Measurements from ENCODE around the gene ABHD1. TPM values are rescaled to one million over a fixed set of nuclear protein-coding genes. Genes with fewer than 3 reads are reported as not detected.

Gene ABHD1
- total RNA-seq, 5 donors from 2014 or later (not counting 1 experiment from before 2014, with no cell fraction given), result 0.66 to 1.4 (median 1.2) TPM

DNA sequence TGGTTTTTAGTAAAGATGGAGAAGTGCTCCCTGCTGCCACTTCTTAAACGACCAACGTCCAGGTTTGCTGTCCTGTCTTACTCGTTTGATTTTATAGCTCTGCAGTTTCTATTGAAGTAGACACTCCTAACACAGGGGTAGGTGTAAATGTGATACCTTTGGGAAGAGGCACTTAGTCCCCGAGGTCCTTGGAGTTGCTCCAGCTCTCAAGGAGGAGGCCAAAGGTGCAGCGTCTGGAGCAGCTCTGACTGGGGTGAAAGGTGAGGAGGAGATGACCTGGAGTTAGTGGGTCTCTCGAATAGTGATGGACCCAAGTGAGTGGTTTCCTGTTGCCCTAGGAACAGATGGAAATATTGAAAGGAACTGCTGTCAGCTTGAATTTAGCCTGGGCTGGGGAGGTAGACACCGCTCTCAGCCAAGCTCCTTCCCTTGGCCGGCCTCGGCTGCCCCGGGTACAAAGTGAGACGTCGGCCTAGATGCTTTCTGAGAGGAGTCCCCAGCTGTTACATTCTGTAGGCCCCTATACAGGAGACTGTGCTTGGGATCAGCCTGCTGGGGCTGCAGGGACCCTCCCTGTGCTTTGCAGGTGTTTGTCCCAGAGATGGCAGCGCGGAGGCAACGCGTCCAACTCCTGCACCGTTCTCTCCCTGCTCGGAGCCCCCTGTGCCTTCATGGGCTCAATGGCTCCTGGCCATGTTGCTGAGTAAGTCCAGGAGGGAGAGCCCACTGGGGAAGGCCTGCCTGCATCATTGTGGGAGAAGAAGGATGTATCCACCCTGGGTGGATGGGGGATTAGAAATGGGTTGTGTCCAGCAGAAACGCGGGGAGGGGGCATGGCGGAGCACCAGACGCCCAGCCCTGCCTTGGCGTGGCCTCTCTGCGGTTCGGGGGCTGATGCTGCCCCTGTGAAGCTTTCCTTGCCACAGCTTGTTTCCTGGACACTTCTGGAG is 31.6 kb upstream of the ABHD1 start:
- Histone ChIP-seq H3K4me3 (ENCODE audit: control insufficient read depth in 1 of 2, extremely low read depth in 1 of 2, low read length in 1 of 2) (no peak overlapping the region), H3K36me3 (ENCODE audit: control insufficient read depth in 2 of 2, extremely low read depth in 1 of 2, insufficient read depth in 1 of 2, low read length in 1 of 2) (no peaks in the 10 kb centered on the region), H3K9me3 (no peaks in the 10 kb centered on the region), H3K27me3 (replicated peaks in 1 of 2; ENCODE audit: control insufficient read depth in 2 of 2, extremely low read depth in 1 of 2, insufficient read depth in 2 of 2, low read length in 1 of 2) (peaks cover 0 to 10% of the 10 kb centered on the region in 2 experiments), H3K4me1 (ENCODE audit: control insufficient read depth in 1 of 2, extremely low read depth in 1 of 2, insufficient read depth in 2 of 2, low read length in 2 of 2) (peaks cover 3 to 13% of the 10 kb centered on the region in 2 experiments), H3K27ac (ENCODE audit: low read length) (no peak overlapping the region)
- H3K27ac Mint-ChIP-seq, result no peak overlapping the region
- H3K4me1 Mint-ChIP-seq, result peaks cover 18 to 34% (median 20%) of the 10 kb centered on the region in 3 donors
- CTCF ChIA-PET, result interaction anchor here in 1 of 2 donors (0.6 kb wide), 1 partner anchor 1112 kb away, joined by 3 read pairs; no protein-coding TSS in a partner anchor
- 83% methylated on average over 21 of the region's 25 CpGs for WGBS (ENCODE audit: insufficient coverage)
- peaks cover 3% of the 10 kb centered on the region for H3K36me3 Mint-ChIP-seq
- no peak for DNase-seq
- POLR2A ChIA-PET, result interaction anchor here in 1 of 2 donors (0.7 kb wide), 1 partner anchor 137 kb away, joined by 3 read pairs; no protein-coding TSS in a partner anchor
- no peaks in the 10 kb centered on the region for H3K9me3 Mint-ChIP-seq
- H3K27me3 Mint-ChIP-seq, result no peaks in the 10 kb centered on the region
- ATAC-seq (replicated peaks in 1 of 4), result no peak
- H3K4me3 Mint-ChIP-seq, result no peak overlapping the region

DNA sequence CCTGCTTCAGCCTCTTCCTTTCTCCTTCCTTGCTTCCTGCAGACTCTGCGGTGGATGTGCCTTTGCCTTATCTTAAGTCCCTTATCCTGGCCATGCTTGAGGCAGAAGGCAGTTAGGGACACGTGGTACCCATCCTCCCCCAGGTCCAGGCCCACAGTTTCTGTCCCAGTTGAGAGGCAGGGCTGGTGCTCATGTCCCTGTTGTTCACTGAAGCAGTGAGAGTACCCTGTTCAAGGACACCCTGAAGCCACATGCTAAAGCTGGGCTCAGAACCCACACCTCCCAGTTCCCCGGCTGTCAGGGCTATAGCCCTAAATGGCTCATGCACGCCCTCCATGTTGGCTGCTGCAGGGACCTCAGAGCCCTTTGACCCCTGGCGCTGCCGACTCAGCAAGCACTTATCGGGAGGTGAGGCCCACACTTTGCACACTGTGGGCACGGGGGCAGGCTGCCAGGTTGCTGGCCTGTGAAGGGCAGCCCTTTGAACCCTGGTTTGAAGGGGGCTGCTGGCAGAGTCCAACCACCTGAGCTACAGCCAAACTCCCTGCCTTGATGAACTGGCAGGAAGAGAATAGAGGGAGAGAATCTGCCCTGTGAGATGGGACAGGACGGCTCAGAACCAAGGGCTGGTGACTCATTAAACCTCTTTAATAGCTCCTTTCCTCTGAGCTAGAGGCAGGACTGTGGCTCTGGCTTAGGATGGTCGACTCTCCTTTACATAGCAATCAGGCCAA is 30.8 kb upstream of the ABHD1 start:
- H3K4me1 ChIP-seq (ENCODE audit: control insufficient read depth in 1 of 2, extremely low read depth in 1 of 2, insufficient read depth in 2 of 2, low read length in 2 of 2), result peaks cover 2 to 9% of the 10 kb centered on the region in 2 experiments
- WGBS (ENCODE audit: insufficient coverage), result 77% methylated on average over 8 of the region's 10 CpGs
- H3K27me3 ChIP-seq (replicated peaks in 1 of 2; ENCODE audit: control insufficient read depth in 2 of 2, extremely low read depth in 1 of 2, insufficient read depth in 2 of 2, low read length in 1 of 2), result peaks cover 0 to 10% of the 10 kb centered on the region in 2 experiments
- H3K9me3 ChIP-seq, result no peaks in the 10 kb centered on the region
- ChIA-PET CTCF (interaction anchor here in 1 of 2 donors (1.0 kb wide), 1 partner anchor 187 kb away, joined by 4 read pairs; no protein-coding TSS in a partner anchor), POLR2A (interaction anchor here in 1 of 2 donors (0.6 to 0.7 kb wide), 2 partner anchors 138 to 186 kb away, joined by 3 to 11 read pairs; no protein-coding TSS in a partner anchor)
- Mint-ChIP-seq H3K27ac (no peak overlapping the region), H3K27me3 (no peaks in the 10 kb centered on the region), H3K9me3 (no peaks in the 10 kb centered on the region), H3K4me1 (peaks cover 12 to 29% (median 15%) of the 10 kb centered on the region in 3 donors), H3K4me3 (no peak overlapping the region), H3K36me3 (peaks cover 3% of the 10 kb centered on the region)
- H3K36me3 ChIP-seq (ENCODE audit: control insufficient read depth in 2 of 2, extremely low read depth in 1 of 2, insufficient read depth in 1 of 2, low read length in 1 of 2), result no peaks in the 10 kb centered on the region
- ATAC-seq (replicated peaks in 1 of 4) (no peak), DNase-seq (no peak)
- no peak overlapping the region for H3K4me3 ChIP-seq (ENCODE audit: control insufficient read depth in 1 of 2, extremely low read depth in 1 of 2, low read length in 1 of 2)
- H3K27ac ChIP-seq (ENCODE audit: low read length), result no peak overlapping the region

- Histone ChIP-seq H3K4me3 (ENCODE audit: control insufficient read depth in 1 of 2, extremely low read depth in 1 of 2, low read length in 1 of 2) (no peak overlapping the region), H3K4me1 (ENCODE audit: control insufficient read depth in 1 of 2, extremely low read depth in 1 of 2, insufficient read depth in 2 of 2, low read length in 2 of 2) (peaks cover 2 to 9% of the 10 kb centered on the region in 2 experiments), H3K9me3 (no peaks in the 10 kb centered on the region), H3K27me3 (replicated peaks in 1 of 2; ENCODE audit: control insufficient read depth in 2 of 2, extremely low read depth in 1 of 2, insufficient read depth in 2 of 2, low read length in 1 of 2) (peaks cover 0 to 10% of the 10 kb centered on the region in 2 experiments), H3K36me3 (ENCODE audit: control insufficient read depth in 2 of 2, extremely low read depth in 1 of 2, insufficient read depth in 1 of 2, low read length in 1 of 2) (no peaks in the 10 kb centered on the region), H3K27ac (ENCODE audit: low read length) (no peak overlapping the region)
- peaks cover 3% of the 10 kb centered on the region for H3K36me3 Mint-ChIP-seq
- DNase-seq (no peak), ATAC-seq (replicated peaks in 1 of 4) (no peak)
- H3K4me3 Mint-ChIP-seq, result no peak overlapping the region
- H3K4me1 Mint-ChIP-seq, result peaks cover 12 to 29% (median 15%) of the 10 kb centered on the region in 3 donors
- H3K27ac Mint-ChIP-seq, result no peak overlapping the region
- H3K9me3 Mint-ChIP-seq, result no peaks in the 10 kb centered on the region
- POLR2A ChIA-PET, result interaction anchor here in 1 of 2 donors (0.6 to 1.1 kb wide), 3 partner anchors 185 to 1843 kb away, joined by 3 to 11 read pairs (median 3); no protein-coding TSS in a partner anchor
- CTCF ChIA-PET, result interaction anchor here in 1 of 2 donors (1.0 kb wide), 1 partner anchor 186 kb away, joined by 4 read pairs; no protein-coding TSS in a partner anchor
- 89% methylated on average over 3 of the region's 6 CpGs for WGBS (ENCODE audit: insufficient coverage)
- H3K27me3 Mint-ChIP-seq, result no peaks in the 10 kb centered on the region
These were observed 29.9 kb upstream of the ABHD1 start for GRCh38 chr2:27093430-27094352.

- no peak for ATAC-seq (replicated peaks in 1 of 4)
- ChIA-PET POLR2A (interaction anchor here in 1 of 2 donors (1.1 kb wide), 1 partner anchor 243 kb away, joined by 3 read pairs; no protein-coding TSS in a partner anchor), CTCF (no interaction called here)
- Mint-ChIP-seq H3K36me3 (peaks cover 3% of the 10 kb centered on the region), H3K9me3 (no peaks in the 10 kb centered on the region), H3K27ac (no peak overlapping the region), H3K27me3 (no peaks in the 10 kb centered on the region), H3K4me1 (peaks cover 12 to 29% (median 15%) of the 10 kb centered on the region in 3 donors), H3K4me3 (no peak overlapping the region)
- H3K36me3 ChIP-seq (ENCODE audit: control insufficient read depth in 2 of 2, extremely low read depth in 1 of 2, insufficient read depth in 1 of 2, low read length in 1 of 2), result no peaks in the 10 kb centered on the region
- no peak overlapping the region for H3K27ac ChIP-seq (ENCODE audit: low read length)
- DNase-seq, result no peak
- WGBS (ENCODE audit: insufficient coverage), result 92% methylated on average over 21 of the region's 24 CpGs
- H3K27me3 ChIP-seq (replicated peaks in 1 of 2; ENCODE audit: control insufficient read depth in 2 of 2, extremely low read depth in 1 of 2, insufficient read depth in 2 of 2, low read length in 1 of 2), result peaks cover 0 to 6% of the 10 kb centered on the region in 2 experiments
- no peaks in the 10 kb centered on the region for H3K9me3 ChIP-seq
- no peak overlapping the region for H3K4me3 ChIP-seq (ENCODE audit: control insufficient read depth in 1 of 2, extremely low read depth in 1 of 2, low read length in 1 of 2)
- peaks cover 2 to 9% of the 10 kb centered on the region in 2 experiments for H3K4me1 ChIP-seq (ENCODE audit: control insufficient read depth in 1 of 2, extremely low read depth in 1 of 2, insufficient read depth in 2 of 2, low read length in 2 of 2)
These were observed 29.1 kb upstream of the ABHD1 start for GRCh38 chr2:27094353-27094984.

DNA sequence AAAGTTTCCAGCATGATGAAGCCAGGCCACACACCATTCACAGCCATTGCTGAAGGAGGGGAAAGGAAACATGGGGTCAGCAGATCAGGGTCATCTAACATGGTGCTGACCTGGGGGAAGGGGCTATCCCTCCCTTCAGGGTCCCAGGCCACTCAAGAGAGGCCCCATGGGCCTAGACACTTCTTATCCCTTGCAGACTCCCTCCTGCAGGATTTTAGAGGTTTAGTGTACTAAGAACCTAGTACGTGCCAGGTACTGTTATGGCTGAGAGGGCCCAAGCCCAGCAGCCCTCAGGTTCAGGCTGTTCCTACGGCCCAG is 28.2 kb upstream of the ABHD1 start:
- POLR2A ChIA-PET, result no interaction called here
- ATAC-seq (replicated peaks in 1 of 4) (no peak), DNase-seq (no peak)
- Histone ChIP-seq H3K27me3 (replicated peaks in 1 of 2; ENCODE audit: control insufficient read depth in 2 of 2, extremely low read depth in 1 of 2, insufficient read depth in 2 of 2, low read length in 1 of 2) (peaks cover 0 to 6% of the 10 kb centered on the region in 2 experiments), H3K27ac (ENCODE audit: low read length) (no peak overlapping the region), H3K4me3 (ENCODE audit: control insufficient read depth in 1 of 2, extremely low read depth in 1 of 2, low read length in 1 of 2) (no peak overlapping the region), H3K4me1 (ENCODE audit: control insufficient read depth in 1 of 2, extremely low read depth in 1 of 2, insufficient read depth in 2 of 2, low read length in 2 of 2) (peaks cover 2 to 9% of the 10 kb centered on the region in 2 experiments), H3K36me3 (ENCODE audit: control insufficient read depth in 2 of 2, extremely low read depth in 1 of 2, insufficient read depth in 1 of 2, low read length in 1 of 2) (peaks cover 0 to 3% of the 10 kb centered on the region in 2 donors), H3K9me3 (no peaks in the 10 kb centered on the region)
- Mint-ChIP-seq H3K36me3 (peaks cover 3% of the 10 kb centered on the region), H3K27ac (no peak overlapping the region), H3K27me3 (no peaks in the 10 kb centered on the region), H3K4me1 (peaks cover 12 to 29% (median 15%) of the 10 kb centered on the region in 3 donors), H3K9me3 (no peaks in the 10 kb centered on the region), H3K4me3 (peak overlapping the region in 1 of 3 donors; percentile 59)
- 93% methylated on average over 2 of the region's 2 CpGs for WGBS (ENCODE audit: insufficient coverage)
- CTCF ChIA-PET, result interaction anchor here in 1 of 2 donors (0.6 kb wide), 1 partner anchor 12 kb away, joined by 6 read pairs; no protein-coding TSS in a partner anchor

All from T-cell (primary cell).